ENCODE results near the gene SETDB1.

Gene SETDB1

GRCh38 chr1:150997126-150997872 is 71.1 kb downstream of the SETDB1 start:
- H3K9me3 Mint-ChIP-seq = no peaks in the 10 kb centered on the region
- H3K27ac Mint-ChIP-seq = peak overlapping the region; percentile 6
- H3K36me3 Mint-ChIP-seq = peaks cover 16 to 22% of the 10 kb centered on the region in 2 donors
- H3K4me3 Mint-ChIP-seq = no peak overlapping the region
- ATAC-seq (replicated peaks) (no peak), DNase-seq (no peak)
- peaks cover 6 to 7% of the 10 kb centered on the region in 2 donors for H3K4me1 Mint-ChIP-seq
- H3K27me3 Mint-ChIP-seq = no peaks in the 10 kb centered on the region

GRCh38 chr1:150997949-150998348 is 71.8 kb downstream of the SETDB1 start:
- peaks cover 17 to 22% of the 10 kb centered on the region in 2 donors for H3K36me3 Mint-ChIP-seq
- H3K4me1 Mint-ChIP-seq = peaks cover 11% of the 10 kb centered on the region in 2 donors
- no peak overlapping the region for H3K4me3 Mint-ChIP-seq
- H3K27me3 Mint-ChIP-seq = no peaks in the 10 kb centered on the region
- ATAC-seq (replicated peaks) (no peak), DNase-seq (no peak)
- no peak overlapping the region for H3K27ac Mint-ChIP-seq
- no peaks in the 10 kb centered on the region for H3K9me3 Mint-ChIP-seq

DNA sequence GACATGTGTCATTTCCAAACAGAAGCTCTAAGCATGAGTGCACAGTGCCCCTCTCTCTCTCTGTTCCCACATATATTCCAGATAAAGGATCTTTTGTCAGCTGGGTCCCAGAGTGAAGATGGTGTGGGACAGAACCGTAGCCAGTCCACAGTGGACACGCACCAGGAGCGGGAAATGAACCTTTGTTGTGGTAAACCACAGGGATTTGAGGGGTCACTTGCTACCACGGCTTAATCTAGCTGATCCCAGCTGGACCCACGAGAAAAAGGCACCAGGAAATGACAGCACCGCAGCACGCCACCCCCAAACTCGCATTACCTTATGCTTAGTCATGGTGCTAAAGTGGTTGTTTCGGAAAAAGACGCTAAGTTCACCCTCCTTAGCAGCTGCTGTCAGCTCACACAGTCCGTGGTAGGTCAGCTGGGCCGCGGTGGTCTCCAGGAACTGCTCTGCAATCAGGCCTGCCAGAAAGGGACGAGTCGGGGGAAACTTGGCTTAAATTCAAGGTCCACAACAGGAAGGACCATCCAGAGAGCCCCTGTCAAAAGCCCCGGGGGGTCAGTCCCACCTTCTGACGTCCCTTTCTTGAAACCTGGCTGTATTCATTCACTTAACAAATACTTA is 73.0 kb downstream of the SETDB1 start:
- ATAC-seq (replicated peaks) (no peak), DNase-seq (no peak)
- Mint-ChIP-seq H3K36me3 (peaks cover 17 to 22% of the 10 kb centered on the region in 2 donors), H3K4me1 (peaks cover 12 to 18% of the 10 kb centered on the region in 2 donors), H3K27me3 (no peaks in the 10 kb centered on the region), H3K27ac (no peak overlapping the region), H3K4me3 (no peak overlapping the region), H3K9me3 (no peaks in the 10 kb centered on the region)

GRCh38 chr1:150999926-151000325 is 73.8 kb downstream of the SETDB1 start:
- H3K27me3 Mint-ChIP-seq = no peaks in the 10 kb centered on the region
- ATAC-seq (replicated peaks) = no peak
- H3K4me3 Mint-ChIP-seq = no peak overlapping the region
- H3K9me3 Mint-ChIP-seq = no peaks in the 10 kb centered on the region
- no peak overlapping the region for H3K27ac Mint-ChIP-seq
- peaks cover 17 to 22% of the 10 kb centered on the region in 2 donors for H3K36me3 Mint-ChIP-seq
- no peak for DNase-seq
- H3K4me1 Mint-ChIP-seq = peaks cover 12 to 19% of the 10 kb centered on the region in 2 donors

- peaks cover 17 to 22% of the 10 kb centered on the region in 2 donors for H3K36me3 Mint-ChIP-seq
These were observed 74.2 kb downstream of the SETDB1 start for GRCh38 chr1:151000408-151000807.

GRCh38 chr1:151001602-151002001 is 75.4 kb downstream of the SETDB1 start:
- H3K27me3 Mint-ChIP-seq = no peaks in the 10 kb centered on the region
- H3K4me3 Mint-ChIP-seq = no peak overlapping the region
- no peak for ATAC-seq (replicated peaks)
- peaks cover 17 to 21% of the 10 kb centered on the region in 2 donors for H3K36me3 Mint-ChIP-seq
- no peak for DNase-seq
- H3K4me1 Mint-ChIP-seq = peaks cover 22 to 30% of the 10 kb centered on the region in 2 donors
- H3K9me3 Mint-ChIP-seq = no peaks in the 10 kb centered on the region
- H3K27ac Mint-ChIP-seq = no peak overlapping the region

More at GRCh38 chr1:151000408-151000807, 74.2 kb downstream of the SETDB1 start:
- ATAC-seq (replicated peaks) = no peak
- H3K27me3 Mint-ChIP-seq = no peaks in the 10 kb centered on the region
- H3K27ac Mint-ChIP-seq = no peak overlapping the region
- H3K4me1 Mint-ChIP-seq = peaks cover 13 to 24% of the 10 kb centered on the region in 2 donors
- DNase-seq = no peak
- no peaks in the 10 kb centered on the region for H3K9me3 Mint-ChIP-seq
- H3K4me3 Mint-ChIP-seq = no peak overlapping the region

GRCh38 chr1:151002051-151002450 is 75.9 kb downstream of the SETDB1 start:
- no peak for ATAC-seq (replicated peaks)
- Mint-ChIP-seq H3K9me3 (no peaks in the 10 kb centered on the region), H3K27ac (no peak overlapping the region), H3K4me3 (no peak overlapping the region), H3K27me3 (no peaks in the 10 kb centered on the region), H3K36me3 (peaks cover 12 to 18% of the 10 kb centered on the region in 2 donors), H3K4me1 (peaks cover 25 to 34% of the 10 kb centered on the region in 2 donors)
- no peak for DNase-seq

- peaks cover 30 to 40% of the 10 kb centered on the region in 2 donors for H3K4me1 Mint-ChIP-seq
- no peak overlapping the region for H3K27ac Mint-ChIP-seq
- DNase-seq (no peak), ATAC-seq (replicated peaks) (no peak)
- no peaks in the 10 kb centered on the region for H3K27me3 Mint-ChIP-seq
- H3K9me3 Mint-ChIP-seq = no peaks in the 10 kb centered on the region
- peaks cover 9 to 14% of the 10 kb centered on the region in 2 donors for H3K36me3 Mint-ChIP-seq
- no peak overlapping the region for H3K4me3 Mint-ChIP-seq
These were observed 76.4 kb downstream of the SETDB1 start for GRCh38 chr1:151002611-151003010.

DNA sequence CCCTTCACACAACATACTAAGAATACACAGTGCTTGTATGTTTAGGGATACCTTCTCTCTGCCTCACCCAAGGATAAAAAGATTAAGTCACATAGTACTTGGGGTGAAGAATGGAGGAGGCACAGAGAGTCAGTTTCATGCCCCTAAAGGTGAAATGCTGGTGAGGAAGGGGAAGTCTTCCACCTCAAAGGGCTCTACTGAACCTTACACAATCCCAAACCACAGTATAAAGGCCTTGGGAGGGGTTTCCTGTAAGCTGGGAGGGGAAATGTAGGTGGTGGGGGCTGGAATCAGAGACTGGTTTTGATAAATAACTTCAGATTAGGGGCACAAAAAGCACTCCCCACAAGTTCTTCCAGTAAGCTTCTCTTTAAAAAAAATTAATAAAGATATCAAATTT is 77.0 kb downstream of the SETDB1 start:
- Mint-ChIP-seq H3K4me1 (peaks cover 35 to 46% of the 10 kb centered on the region in 2 donors), H3K9me3 (no peaks in the 10 kb centered on the region), H3K4me3 (no peak overlapping the region), H3K27me3 (no peaks in the 10 kb centered on the region), H3K27ac (no peak overlapping the region), H3K36me3 (peaks cover 9 to 14% of the 10 kb centered on the region in 2 donors)
- DNase-seq (no peak), ATAC-seq (replicated peaks) (no peak)

- ATAC-seq (replicated peaks) (no peak), DNase-seq (no peak)
- H3K36me3 Mint-ChIP-seq = peaks cover 9 to 11% of the 10 kb centered on the region in 2 donors
- no peaks in the 10 kb centered on the region for H3K27me3 Mint-ChIP-seq
- peaks cover 41 to 62% of the 10 kb centered on the region in 2 donors for H3K4me1 Mint-ChIP-seq
- H3K9me3 Mint-ChIP-seq = no peaks in the 10 kb centered on the region
- H3K27ac Mint-ChIP-seq = peak overlapping the region; percentile 98
- H3K4me3 Mint-ChIP-seq = peak overlapping the region; percentile 97
These were observed 79.7 kb downstream of the SETDB1 start for GRCh38 chr1:151005729-151006319.

- peaks cover 10 to 11% of the 10 kb centered on the region in 2 donors for H3K36me3 Mint-ChIP-seq
- peak; percentile 63 to 66 for ATAC-seq (replicated peaks)
These were observed 80.3 kb downstream of the SETDB1 start, which contains the start of gene MINDY1 for GRCh38 chr1:151006327-151007052. Gene MINDY1, minus strand, starts transcription at chr1:151006902. Its CDS starts 4,285 bp downstream, at chr1:151002617.

GRCh38 chr1:151007853-151008243 is 81.7 kb downstream of the SETDB1 start:
- Mint-ChIP-seq H3K9me3 (no peaks in the 10 kb centered on the region), H3K4me1 (peaks cover 35 to 68% of the 10 kb centered on the region in 2 donors), H3K4me3 (peak overlapping the region; percentile 97), H3K36me3 (peaks cover 3 to 6% of the 10 kb centered on the region in 2 donors), H3K27ac (peak overlapping the region; percentile 98), H3K27me3 (no peaks in the 10 kb centered on the region)
- DNase-seq (no peak), ATAC-seq (replicated peaks) (no peak)

More at GRCh38 chr1:151006327-151007052, 80.3 kb downstream of the SETDB1 start, which contains the start of gene MINDY1:
- Mint-ChIP-seq H3K4me1 (peaks cover 44 to 66% of the 10 kb centered on the region in 2 donors), H3K27ac (peak within 1 kb of the TSS; percentile 98), H3K9me3 (no peaks in the 10 kb centered on the region), H3K27me3 (no peaks in the 10 kb centered on the region), H3K4me3 (peak within 1 kb of the TSS; percentile 97)
- DNase-seq = peak; percentile 30

DNA sequence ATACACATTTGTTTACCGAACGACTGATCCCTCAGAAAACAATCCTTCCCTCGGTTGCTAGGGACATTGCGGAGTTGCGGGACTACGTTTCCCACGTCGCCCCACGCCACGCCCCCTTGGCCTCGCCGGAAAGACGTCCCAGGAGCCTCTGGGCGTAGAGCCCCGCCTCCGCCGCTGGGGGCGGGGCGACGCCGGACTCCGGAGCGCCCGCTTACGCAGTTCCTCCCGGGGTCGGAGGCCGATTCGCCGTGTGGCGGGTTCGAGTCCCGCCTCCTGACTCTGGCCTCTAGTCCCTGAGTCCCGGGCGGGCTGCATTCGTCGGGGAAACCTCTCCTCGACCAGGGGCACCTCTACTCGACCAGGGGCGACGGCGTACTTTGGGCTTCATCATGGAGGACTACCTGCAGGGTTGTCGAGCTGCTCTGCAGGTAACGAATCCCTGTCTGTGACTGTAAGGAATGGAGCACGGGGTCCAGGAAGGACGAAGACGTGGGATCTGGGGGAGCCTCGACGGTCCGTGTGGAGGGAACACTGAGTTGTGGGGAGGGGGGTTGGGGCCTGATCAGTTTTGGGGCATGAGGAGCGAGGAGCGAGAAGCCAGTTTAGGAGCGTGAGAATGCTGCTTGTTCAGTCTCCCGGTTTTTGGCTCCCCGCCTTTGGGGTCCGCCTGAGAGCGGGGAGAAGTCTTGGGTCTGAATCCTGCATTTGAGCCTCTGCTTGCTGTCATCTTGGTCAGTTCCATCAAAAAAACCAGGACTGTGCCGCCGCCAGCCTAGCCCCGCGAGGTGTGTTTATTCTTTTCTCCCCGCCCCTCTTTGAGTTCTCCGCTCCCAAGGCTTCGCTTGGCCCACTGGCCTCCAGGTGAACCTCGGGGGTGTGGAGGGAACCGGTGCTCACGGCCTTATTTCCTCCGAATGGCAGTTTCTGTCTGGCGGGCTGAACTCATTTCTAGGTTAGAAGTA is 82.4 kb downstream of the SETDB1 start, which contains the start of gene PRUNE1:
Gene PRUNE1 (plus strand): TSS at position 206 of the 962 bp plus-strand sequence. CDS start 184 bp downstream, at position 390.
- no peaks in the 10 kb centered on the region for H3K27me3 Mint-ChIP-seq
- peaks cover 3 to 6% of the 10 kb centered on the region in 2 donors for H3K36me3 Mint-ChIP-seq
- peak within 1 kb of the TSS; percentile 98 for H3K27ac Mint-ChIP-seq
- H3K4me3 Mint-ChIP-seq = peak within 1 kb of the TSS; percentile 97
- no peaks in the 10 kb centered on the region for H3K9me3 Mint-ChIP-seq
- ATAC-seq (replicated peaks) = peak; percentile 87 to 93
- peaks cover 35 to 67% of the 10 kb centered on the region in 2 donors for H3K4me1 Mint-ChIP-seq
- DNase-seq = peak; percentile 88
